H1 (cell line): ENCODE results near the gene SEC24C. TPM values are rescaled to one million over a fixed set of nuclear protein-coding genes. Genes with fewer than 3 reads are reported as not detected.

ENCODE experiments used
- CTCF ChIA-PET: fragments of 300-600 bp; sonication (Branson Sonifier 250); formaldehyde crosslinking; loops from one replicate; lab custom pipeline; 2021; ENCODE audit not compliant: partially characterized antibody; lab: Charles Lee
- POLR2A ChIA-PET: fragments of 300-600 bp; sonication (Branson Sonifier 250); formaldehyde crosslinking; loops from one replicate; lab custom pipeline; 2021; ENCODE audit warnings: inconsistent platforms; ENCODE audit not compliant: partially characterized antibody; lab: Charles Lee
- DNase-seq, 2 experiments: peaks; one replicate each; pipeline versions ENCODE4 v3.0.0 to v3.0.0-alpha.2; 2010 to 2022; ENCODE audit warnings: low spot score in 2 of 2, low read depth in 1 of 2, mixed read lengths in 1 of 2
- FAIRE-seq: peaks from 2 replicates; lab custom pipeline; 2011; peaks lifted over from hg19 to GRCh38; lab: Jason Lieb, UNC
- H2AFZ ChIP-seq: 2 replicates; pipeline ENCODE4 v1.8.1; 2012; ENCODE audit warnings: low read length, inconsistent platforms
- H2AK5ac ChIP-seq: 2 replicates; pipeline ENCODE4 v1.6.1; 2013; ENCODE audit warnings: low read depth, low read length
- H2BK120ac ChIP-seq: replicated peaks from 2 replicates; pipeline ENCODE3; 2013; ENCODE audit warnings: low read depth, low read length, inconsistent platforms
- H2BK12ac ChIP-seq: 2 replicates; pipeline ENCODE4 v1.6.1; 2013; ENCODE audit warnings: low read depth, low read length
- H2BK15ac ChIP-seq: 2 replicates; pipeline ENCODE4 v1.6.1; 2013; ENCODE audit warnings: low read length
- H2BK20ac ChIP-seq: 2 replicates; pipeline ENCODE4 v1.6.1; 2013; ENCODE audit warnings: low read length
- H2BK5ac ChIP-seq: 2 replicates; pipeline ENCODE4 v1.6.1; 2013; ENCODE audit warnings: low read depth, low read length
- H3K14ac ChIP-seq: 2 replicates; pipeline ENCODE4 v1.6.1; 2013; ENCODE audit warnings: inconsistent platforms; ENCODE audit not compliant: insufficient read length
- H3K18ac ChIP-seq: 2 replicates; pipeline ENCODE4 v1.6.1; 2013; ENCODE audit warnings: low read length; ENCODE audit errors: extremely low read depth
- H3K23ac ChIP-seq: 2 replicates; pipeline ENCODE4 v1.6.1; 2013; ENCODE audit warnings: inconsistent platforms; ENCODE audit not compliant: insufficient read length
- H3K23me2 ChIP-seq: 2 replicates; pipeline ENCODE4 v1.6.1; 2013; ENCODE audit warnings: low read depth, low read length
- H3K27ac ChIP-seq: 2 replicates; pipeline ENCODE4 v1.6.1; 2011; ENCODE audit warnings: low read depth, low read length, inconsistent platforms
- H3K27me3 ChIP-seq, 4 experiments: replicated peaks in 1 of 4; 1 replicate in 1 of 4; 2 replicates in 3 of 4; pipeline versions ENCODE4 v1.6.1 to v1.8.1; 2011 to 2013; ENCODE audit warnings: low read length in 3 of 4, mild to moderate bottlenecking in 3 of 4, inconsistent platforms in 2 of 4, mixed read lengths in 2 of 4, moderate library complexity in 1 of 4; ENCODE audit not compliant: control insufficient read depth in 3 of 4, insufficient read depth in 3 of 4; ENCODE audit errors: extremely low read depth in 1 of 4
- H3K36me3 ChIP-seq, 4 experiments: 2 replicates each; pipeline versions ENCODE4 v1.6.1 to v1.8.1; 2011 to 2013; ENCODE audit warnings: mild to moderate bottlenecking in 4 of 4, low read length in 3 of 4, moderate library complexity in 2 of 4, control low read depth in 1 of 4, inconsistent platforms in 1 of 4; ENCODE audit not compliant: insufficient read depth in 4 of 4, control insufficient read depth in 2 of 4
- H3K4ac ChIP-seq: replicated peaks from 2 replicates; pipeline ENCODE3; 2013; ENCODE audit warnings: low read length, low read depth, mixed read lengths, inconsistent platforms; ENCODE audit not compliant: insufficient read length
- H3K4me1 ChIP-seq, 4 experiments: replicated peaks in 1 of 4; 1 replicate in 1 of 4; 2 replicates in 3 of 4; pipeline versions ENCODE4 v1.6.1 to v1.8.1; 2011 to 2013; ENCODE audit warnings: low read length in 3 of 4, inconsistent platforms in 2 of 4, mixed read lengths in 1 of 4; ENCODE audit not compliant: insufficient read depth in 4 of 4, control insufficient read depth in 3 of 4
- H3K4me2 ChIP-seq, 2 experiments: 2 replicates each; pipeline versions ENCODE4 v1.6.1 to v1.8.1; 2011 to 2013; ENCODE audit warnings: low read depth in 2 of 2, low read length in 2 of 2, control low read depth in 1 of 2, inconsistent platforms in 1 of 2, mild to moderate bottlenecking in 1 of 2; ENCODE audit not compliant: insufficient read depth in 1 of 2
- H3K4me3 ChIP-seq, 4 experiments: fragments of 200-600, 300-600 bp in 1 of 4; sonication (generic), shearing (Covaris generic), sonication (Bioruptor Twin) in 1 of 4; 2 replicates each; pipeline versions ENCODE4 v1.5.1 to v1.8.1; 2011 to 2016; ENCODE audit warnings: low read length in 4 of 4, low read depth in 3 of 4, control low read depth in 2 of 4, inconsistent platforms in 2 of 4, mild to moderate bottlenecking in 2 of 4, mixed read lengths in 1 of 4, moderate library complexity in 1 of 4; ENCODE audit not compliant: insufficient read depth in 2 of 4; ENCODE audit errors: extremely low read depth in 1 of 4
- H3K56ac ChIP-seq: replicated peaks from 2 replicates; pipeline ENCODE3; 2013; ENCODE audit warnings: low read depth, mild to moderate bottlenecking, mixed read lengths, low read length, inconsistent platforms; ENCODE audit not compliant: insufficient read length
- H3K79me1 ChIP-seq: 2 replicates; pipeline ENCODE4 v1.6.1; 2013; ENCODE audit warnings: low read depth, low read length, control low read depth
- H3K79me2 ChIP-seq, 2 experiments: 2 replicates each; pipeline versions ENCODE4 v1.6.1 to v1.8.1; 2012 to 2013; ENCODE audit warnings: low read length in 2 of 2, mild to moderate bottlenecking in 2 of 2, inconsistent platforms in 1 of 2; ENCODE audit not compliant: insufficient read depth in 2 of 2, control insufficient read depth in 1 of 2
- H3K9ac ChIP-seq, 4 experiments: replicated peaks in 1 of 4; 1 replicate in 1 of 4; 2 replicates in 3 of 4; pipeline versions ENCODE4 v1.6.1 to v1.8.1; 2011 to 2013; ENCODE audit warnings: low read depth in 3 of 4, low read length in 3 of 4, control low read depth in 2 of 4, mild to moderate bottlenecking in 2 of 4, moderate library complexity in 2 of 4, inconsistent platforms in 1 of 4; ENCODE audit errors: extremely low read depth in 1 of 4
- H3K9me3 ChIP-seq, 2 experiments: 2 replicates each; pipeline versions ENCODE4 v1.6.1 to v1.8.1; 2012 to 2013; ENCODE audit warnings: mild to moderate bottlenecking in 2 of 2, moderate library complexity in 2 of 2, control low read depth in 1 of 2, inconsistent platforms in 1 of 2, low read depth in 1 of 2, low read length in 1 of 2, mixed read lengths in 1 of 2; ENCODE audit not compliant: insufficient read depth in 2 of 2
- H4K20me1 ChIP-seq, 2 experiments: replicated peaks in 1 of 2; 2 replicates each; pipeline versions ENCODE3 to v1.8.1; 2011 to 2013; ENCODE audit warnings: inconsistent platforms in 2 of 2, low read length in 2 of 2, mild to moderate bottlenecking in 1 of 2; ENCODE audit not compliant: insufficient read depth in 2 of 2, control insufficient read depth in 1 of 2
- H4K5ac ChIP-seq: 2 replicates; pipeline ENCODE4 v1.6.1; 2013; ENCODE audit warnings: low read length, low read depth, mixed read lengths, inconsistent platforms; ENCODE audit not compliant: insufficient read length
- H4K8ac ChIP-seq: 2 replicates; pipeline ENCODE4 v1.8.0; 2013; ENCODE audit warnings: mild to moderate bottlenecking, moderate library complexity, low read length, inconsistent platforms; ENCODE audit not compliant: insufficient read depth; ENCODE audit errors: extremely low read depth
- H4K91ac ChIP-seq: replicated peaks from 2 replicates; pipeline ENCODE3; 2013; ENCODE audit warnings: low read length, mixed read lengths, inconsistent platforms; ENCODE audit not compliant: insufficient read length
- EZH2 ChIP-seq: fragments of 200-600 bp; sonication (generic); IDR thresholded peaks from 2 replicates; pipeline ENCODE4 v1.7.1; 2012; ENCODE audit warnings: low read depth, mild to moderate bottlenecking, moderate library complexity, low read length, inconsistent platforms; ENCODE audit not compliant: severe bottlenecking
- HDAC6 ChIP-seq: IDR thresholded peaks from one replicate; pipeline ENCODE4 v1.7.1; 2012; ENCODE audit warnings: low read depth, mild to moderate bottlenecking, inconsistent platforms, low read length, moderate library complexity
- JUND ChIP-seq: IDR thresholded peaks from 2 replicates; pipeline ENCODE4 v1.6.1; 2011; ENCODE audit warnings: mild to moderate bottlenecking, improper control_type of control experiment, low read length
- PHF8 ChIP-seq: fragments of 200-600 bp; sonication (generic); conservative IDR thresholded peaks from 2 replicates; pipeline ENCODE4 v1.7.1; 2012; ENCODE audit warnings: low read depth, mild to moderate bottlenecking, inconsistent platforms, low read length, moderate library complexity
- SIN3A ChIP-seq, 2 experiments: IDR thresholded peaks in 1 of 2; conservative IDR thresholded peaks in 1 of 2; 2 replicates each; pipeline ENCODE4 v1.6.1; 2011 to 2012; ENCODE audit warnings: low read length in 2 of 2, improper control_type of control experiment in 1 of 2, low read depth in 1 of 2, mild to moderate bottlenecking in 1 of 2
- SIX5 ChIP-seq: IDR thresholded peaks from 2 replicates; pipeline ENCODE4 v1.6.1; 2011; ENCODE audit warnings: mild to moderate bottlenecking, low read depth, low read length
- SP4 ChIP-seq: IDR thresholded peaks from 2 replicates; pipeline ENCODE4 v1.6.1; 2012; ENCODE audit warnings: low read length, inconsistent platforms
- SUZ12 ChIP-seq: fragments of 200-600 bp; sonication (generic); IDR thresholded peaks from 2 replicates; pipeline ENCODE4 v1.6.1; 2012; ENCODE audit warnings: mild to moderate bottlenecking, inconsistent platforms, low read length, moderate library complexity, mixed read lengths
- ZNF274 ChIP-seq: IDR thresholded peaks from 2 replicates; pipeline ENCODE4 v1.7.0; 2012; ENCODE audit warnings: low read length, borderline replicate concordance; ENCODE audit errors: extremely low read depth
- WGBS, 2 experiments: shearing (Covaris generic) in 1 of 2; methylation state at CpG; one replicate each; pipeline versions ENCODE4 v1.1.6 to v1.1.7; 2013 to 2015; ENCODE audit warnings: low lambda C conversion rate in 2 of 2, mixed read lengths in 2 of 2, inconsistent platforms in 1 of 2, low coverage in 1 of 2, missing lambda C conversion rate in 1 of 2; ENCODE audit not compliant: insufficient replicate concordance in 2 of 2, insufficient coverage in 1 of 2, insufficient read length in 1 of 2; ENCODE audit errors: extremely low coverage in 1 of 2, missing lambda C conversion rate in 1 of 2; 5-methylcytosine and 5-hydroxymethylcytosine counted together
- polyA plus RNA-seq, 7 experiments: library from polyadenylated mRNA; depleted of rRNA in 3 of 7; stranded (reverse) in 5 of 7; unstranded in 2 of 7; fragments of >200 nt in 5 of 7; fragments of 200-250 nt in 2 of 7; gene quantifications; 1 replicate in 5 of 7; 2 replicates in 1 of 7; 4 replicates in 1 of 7; pipeline versions ENCODE4 v1.2.1 to v1.2.3, GENCODE V29; 2011 to 2013; ENCODE audit warnings: missing spikeins in 2 of 7, mixed read lengths in 2 of 7
- total RNA-seq: library from RNA; stranded (reverse); fragmentation: NEBNext Ultra II Directional; extraction: Animal tissue kit (Norgen Biotek cat#: 25700); gene quantifications from 2 replicates; pipeline ENCODE4 v1.2.1, GENCODE V29; 2021
- TF ChIP-seq, protein P1 (sequence below): IDR thresholded peaks from 2 replicates; pipeline ENCODE4 v1.6.1; 2011; ENCODE audit warnings: low read depth, mild to moderate bottlenecking, low read length; ENCODE audit not compliant: insufficient read depth
- TF ChIP-seq, protein P2 (sequence below): IDR thresholded peaks from 2 replicates; pipeline ENCODE4 v1.6.1; 2012; ENCODE audit warnings: low read length, inconsistent platforms

Gene SEC24C
- total and polyA plus RNA-seq, 2 of the 8 experiments (the other 6 are each of a cell fraction or from before 2014, with no cell fraction given) = 63.2 to 67.4 TPM

DNA sequence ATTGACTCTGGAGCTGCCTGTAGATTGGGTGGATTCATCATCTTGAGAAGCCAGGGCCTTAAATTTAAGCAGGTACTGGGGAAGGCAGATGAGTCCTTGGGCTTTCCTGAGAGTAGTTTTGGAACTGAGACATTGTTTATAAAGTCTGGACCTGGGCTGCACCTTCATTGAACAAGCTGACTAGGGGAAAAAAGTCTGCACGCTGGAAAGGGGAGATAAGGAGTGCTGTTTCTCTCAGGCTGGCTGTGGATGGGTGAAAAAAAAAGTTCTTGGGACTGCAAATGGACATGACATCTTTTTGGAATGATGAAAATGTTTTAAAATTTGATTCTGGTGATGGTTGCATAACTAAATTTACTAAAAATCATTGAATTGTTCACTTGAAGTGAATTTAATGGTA lies 12.0 kb downstream of the SEC24C start:
- Histone ChIP-seq H3K9ac (no peak overlapping the region), H3K36me3 (peaks cover 9 to 21% (median 15%) of the 10 kb centered on the region in 4 experiments)
- no peak for FAIRE-seq
- TF ChIP-seq, protein P1, sequence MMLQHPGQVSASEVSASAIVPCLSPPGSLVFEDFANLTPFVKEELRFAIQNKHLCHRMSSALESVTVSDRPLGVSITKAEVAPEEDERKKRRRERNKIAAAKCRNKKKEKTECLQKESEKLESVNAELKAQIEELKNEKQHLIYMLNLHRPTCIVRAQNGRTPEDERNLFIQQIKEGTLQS = no peak
- no peak for TF ChIP-seq ZNF274
- no peak for TF ChIP-seq SP4
- TF ChIP-seq SUZ12 = no peak
- no peak for TF ChIP-seq SIX5
- no peak for TF ChIP-seq HDAC6
- no peak for TF ChIP-seq SIN3A (conservative IDR thresholded peaks at IDR 0.05 in 1 of 2, IDR thresholded peaks at IDR 0.05 in 1 of 2; ENCODE audit: low read depth in 1 of 2, low read length in 2 of 2)
- TF ChIP-seq JUND = no peak
- TF ChIP-seq PHF8 = no peak
- TF ChIP-seq, protein P2, sequence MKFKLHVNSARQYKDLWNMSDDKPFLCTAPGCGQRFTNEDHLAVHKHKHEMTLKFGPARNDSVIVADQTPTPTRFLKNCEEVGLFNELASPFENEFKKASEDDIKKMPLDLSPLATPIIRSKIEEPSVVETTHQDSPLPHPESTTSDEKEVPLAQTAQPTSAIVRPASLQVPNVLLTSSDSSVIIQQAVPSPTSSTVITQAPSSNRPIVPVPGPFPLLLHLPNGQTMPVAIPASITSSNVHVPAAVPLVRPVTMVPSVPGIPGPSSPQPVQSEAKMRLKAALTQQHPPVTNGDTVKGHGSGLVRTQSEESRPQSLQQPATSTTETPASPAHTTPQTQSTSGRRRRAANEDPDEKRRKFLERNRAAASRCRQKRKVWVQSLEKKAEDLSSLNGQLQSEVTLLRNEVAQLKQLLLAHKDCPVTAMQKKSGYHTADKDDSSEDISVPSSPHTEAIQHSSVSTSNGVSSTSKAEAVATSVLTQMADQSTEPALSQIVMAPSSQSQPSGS = no peak
- TF ChIP-seq EZH2 = no peak

More for the DNA sequence above, 12.0 kb downstream of the SEC24C start:
- Histone ChIP-seq H3K27ac (no peak overlapping the region), H2BK20ac (no peak overlapping the region), H3K18ac (no peak overlapping the region), H4K91ac (no peak overlapping the region), H3K4ac (no peak overlapping the region), H3K79me1 (peaks cover 2% of the 10 kb centered on the region; the same call in 1 of the 2 replicates), H3K4me2 (no peak overlapping the region), H3K56ac (no peak overlapping the region), H2AK5ac (no peak overlapping the region), H3K27me3 (no peaks in the 10 kb centered on the region), H3K4me1 (no peaks in the 10 kb centered on the region), H2BK12ac (no peak overlapping the region), H4K5ac (no peak overlapping the region), H2AFZ (no peak overlapping the region), H3K14ac (no peak overlapping the region), H2BK5ac (no peak overlapping the region), H2BK15ac (no peak overlapping the region), H3K23ac (no peak overlapping the region), H3K79me2 (no peaks in the 10 kb centered on the region), H3K4me3 (no peak overlapping the region), H3K9me3 (no peaks in the 10 kb centered on the region), H3K23me2 (no peaks in the 10 kb centered on the region; the same call in 1 of the 2 replicates), H4K8ac (no peak overlapping the region), H4K20me1 (peaks cover 0 to 1% of the 10 kb centered on the region in 2 experiments), H2BK120ac (no peak overlapping the region)
- 95% methylated on average over 1 of the region's 1 CpG; no CpG with 5 or more reads in 1 of the 2 experiments for WGBS, 2 experiments
- CTCF ChIA-PET = interaction anchor here (0.6 to 1.1 kb wide), 3 partner anchors 30 to 1342 kb away, joined by 3 to 5 read pairs (median 4); no protein-coding TSS in a partner anchor
- POLR2A ChIA-PET = interaction anchor here (1.4 to 5.8 kb wide), 3 partner anchors 10 to 13 kb away, joined by 3 to 35 read pairs (median 9); partner anchors contain the start of gene SEC24C
- DNase-seq = no peak
